DND-41 (cell line): ENCODE data around the gene ATP9A.

Source experiments
- ATAC-seq: fragments of 200-7000 bp; cut with Tn5 transposase; 3 replicates; pipeline ENCODE4 v1.9.1; 2021; ENCODE audit warnings: low read depth; ENCODE audit not compliant: insufficient read depth
- DNase-seq: peaks from one replicate; pipeline ENCODE4 v3.0.0-alpha.2; 2020
- H2AFZ ChIP-seq: 2 replicates; pipeline ENCODE4 v1.6.0; 2012; ENCODE audit warnings: low read depth, low read length
- H3K27ac ChIP-seq: 2 replicates; pipeline ENCODE4 v1.5.1; 2012; ENCODE audit warnings: low read length, inconsistent platforms
- H3K27me3 ChIP-seq: fragments of 200-600 bp; sonication (generic); 2 replicates; pipeline ENCODE4 v1.6.0; 2012; ENCODE audit warnings: low read length, mild to moderate bottlenecking, inconsistent platforms; ENCODE audit not compliant: insufficient read depth, poor library complexity
- H3K36me3 ChIP-seq: 2 replicates; pipeline ENCODE4 v1.5.1; 2012; ENCODE audit warnings: low read length, inconsistent platforms; ENCODE audit not compliant: insufficient read depth
- H3K4me1 ChIP-seq: 2 replicates; pipeline ENCODE4 v1.5.1; 2012; ENCODE audit warnings: mild to moderate bottlenecking, low read length; ENCODE audit not compliant: insufficient read depth
- H3K4me2 ChIP-seq: 2 replicates; pipeline ENCODE4 v1.6.0; 2012; ENCODE audit warnings: mild to moderate bottlenecking, moderate library complexity, low read length, inconsistent platforms; ENCODE audit not compliant: insufficient read depth
- H3K4me3 ChIP-seq, 2 experiments: fragments of 200-600 bp in 1 of 2; shearing (Covaris generic) in 1 of 2; 2 replicates each; pipeline ENCODE4 v1.5.1; 2012 to 2016; ENCODE audit warnings: inconsistent platforms in 2 of 2, low read length in 2 of 2, mild to moderate bottlenecking in 2 of 2, low read depth in 1 of 2, moderate library complexity in 1 of 2
- H3K79me2 ChIP-seq: 2 replicates; pipeline ENCODE4 v1.6.0; 2012; ENCODE audit warnings: low read length, inconsistent platforms; ENCODE audit not compliant: insufficient read depth
- H3K9ac ChIP-seq: 2 replicates; pipeline ENCODE4 v1.6.0; 2012; ENCODE audit warnings: low read depth, mild to moderate bottlenecking, inconsistent platforms, low read length, moderate library complexity
- H3K9me3 ChIP-seq: 2 replicates; pipeline ENCODE4 v1.5.1; 2012; ENCODE audit warnings: low read length, moderate library complexity, mild to moderate bottlenecking, inconsistent platforms; ENCODE audit not compliant: insufficient read depth, severe bottlenecking
- H4K20me1 ChIP-seq: 2 replicates; pipeline ENCODE4 v1.6.0; 2012; ENCODE audit warnings: low read length; ENCODE audit not compliant: insufficient read depth
- CTCF ChIP-seq: IDR thresholded peaks from 2 replicates; pipeline ENCODE4 v1.5.1; 2012; ENCODE audit warnings: borderline replicate concordance, low read length, moderate library complexity, mild to moderate bottlenecking; ENCODE audit not compliant: poor library complexity, severe bottlenecking; ENCODE audit errors: extremely low read depth
- EZH2 ChIP-seq: IDR thresholded peaks from 3 replicates; pipeline ENCODE4 v1.6.1; 2012; ENCODE audit warnings: borderline replicate concordance, low read depth, mild to moderate bottlenecking, moderate library complexity, low read length, inconsistent platforms; ENCODE audit not compliant: severe bottlenecking

ATP9A gene

GRCh38 chr20:51616060-51616459, 152.1 kb downstream of the ATP9A start:
- no peaks in the 10 kb centered on the region for H3K4me1 ChIP-seq
- ATAC-seq (no peak), DNase-seq (no peak)
- no peaks in the 10 kb centered on the region for H3K9me3 ChIP-seq
- H3K4me3 ChIP-seq: no peak overlapping the region
- 0 out of 2 replicates have a peak, but pooled peaks cover 2% of the 10 kb centered on the region for H4K20me1 ChIP-seq
- peaks cover 2% of the 10 kb centered on the region for H3K27me3 ChIP-seq
- no peaks in the 10 kb centered on the region for H3K36me3 ChIP-seq
- no peak overlapping the region for H3K4me2 ChIP-seq
- H3K27ac ChIP-seq: no peak overlapping the region
- no peak for TF ChIP-seq EZH2
- no peaks in the 10 kb centered on the region for H3K79me2 ChIP-seq
- H3K9ac ChIP-seq: no peak overlapping the region
- no peak overlapping the region for H2AFZ ChIP-seq

GRCh38 chr20:51614687-51615086, 153.5 kb downstream of the ATP9A start:
- H3K27me3 ChIP-seq: peaks cover 2% of the 10 kb centered on the region
- H3K79me2 ChIP-seq: no peaks in the 10 kb centered on the region
- no peaks in the 10 kb centered on the region for H3K9me3 ChIP-seq
- H3K9ac ChIP-seq: no peak overlapping the region
- no peak overlapping the region for H2AFZ ChIP-seq
- ATAC-seq (no peak), DNase-seq (no peak)
- TF ChIP-seq CTCF: no peak
- 0 out of 2 replicates have a peak, but pooled peaks cover 2% of the 10 kb centered on the region for H4K20me1 ChIP-seq
- H3K4me1 ChIP-seq: no peaks in the 10 kb centered on the region
- no peak overlapping the region for H3K27ac ChIP-seq
- no peaks in the 10 kb centered on the region for H3K36me3 ChIP-seq
- no peak overlapping the region for H3K4me3 ChIP-seq
- no peak overlapping the region for H3K4me2 ChIP-seq

GRCh38 chr20:51613580-51613979, 154.6 kb downstream of the ATP9A start:
- Histone ChIP-seq H4K20me1 (0 out of 2 replicates have a peak, but pooled peaks cover 2% of the 10 kb centered on the region), H3K4me1 (no peaks in the 10 kb centered on the region), H3K4me2 (no peak overlapping the region), H2AFZ (no peak overlapping the region), H3K9ac (no peak overlapping the region), H3K9me3 (no peaks in the 10 kb centered on the region), H3K27me3 (peaks cover 2% of the 10 kb centered on the region), H3K4me3 (no peak overlapping the region), H3K79me2 (no peaks in the 10 kb centered on the region), H3K27ac (no peak overlapping the region), H3K36me3 (no peaks in the 10 kb centered on the region)
- no peak for ATAC-seq
- no peak for DNase-seq
- TF ChIP-seq CTCF (no peak), EZH2 (no peak)

- H4K20me1 ChIP-seq: 0 out of 2 replicates have a peak, but pooled peaks cover 2% of the 10 kb centered on the region
- TF ChIP-seq CTCF (no peak), EZH2 (no peak)
- no peak overlapping the region for H2AFZ ChIP-seq
- H3K27me3 ChIP-seq: peaks cover 2% of the 10 kb centered on the region
- no peak overlapping the region for H3K4me3 ChIP-seq
- no peaks in the 10 kb centered on the region for H3K36me3 ChIP-seq
- no peaks in the 10 kb centered on the region for H3K9me3 ChIP-seq
- no peaks in the 10 kb centered on the region for H3K79me2 ChIP-seq
- no peak overlapping the region for H3K27ac ChIP-seq
- DNase-seq (no peak), ATAC-seq (no peak)
- H3K4me1 ChIP-seq: no peaks in the 10 kb centered on the region
- no peak overlapping the region for H3K9ac ChIP-seq
- H3K4me2 ChIP-seq: no peak overlapping the region
These were observed 155.3 kb downstream of the ATP9A start for GRCh38 chr20:51612896-51613295.
